Mucosa of rectum (tissue), 2 donors: ENCODE results near the gene CD82.
"Not testable (repeated sequence)": the region's sequence is repeated elsewhere in the genome, so short reads cannot be mapped to it uniquely, and the experiment has no call there.

Experiments
- H3K27ac ChIP-seq, 2 donors: one replicate each; pipeline ENCODE4 v1.7.0; 2013; ENCODE audit warnings: inconsistent platforms in 2 of 2, low read depth in 2 of 2, low read length in 2 of 2
- H3K27me3 ChIP-seq, 2 donors: one replicate each; pipeline ENCODE4 v1.7.0; 2013; ENCODE audit warnings: low read length in 2 of 2; ENCODE audit not compliant: control insufficient read depth in 2 of 2, insufficient read depth in 2 of 2
- H3K36me3 ChIP-seq, 2 donors: one replicate each; pipeline ENCODE4 v1.7.0; 2013; ENCODE audit warnings: low read length in 2 of 2; ENCODE audit not compliant: control insufficient read depth in 2 of 2, insufficient read depth in 2 of 2
- H3K4me1 ChIP-seq, 2 donors: one replicate each; pipeline ENCODE4 v1.7.0; 2013; ENCODE audit warnings: low read length in 2 of 2, mild to moderate bottlenecking in 1 of 2; ENCODE audit not compliant: control insufficient read depth in 2 of 2, insufficient read depth in 2 of 2
- H3K4me3 ChIP-seq, 2 donors: one replicate each; pipeline ENCODE4 v1.7.0; 2013; ENCODE audit warnings: low read length in 2 of 2
- H3K9ac ChIP-seq, 2 donors: one replicate each; pipeline ENCODE4 v1.7.0; 2013; ENCODE audit warnings: low read length in 2 of 2, low read depth in 1 of 2, mild to moderate bottlenecking in 1 of 2
- H3K9me3 ChIP-seq, 2 donors: one replicate each; pipeline ENCODE4 v1.7.0; 2013; ENCODE audit warnings: low read length in 2 of 2; ENCODE audit not compliant: control insufficient read depth in 2 of 2
- donor health status: healthy.
- donor health status: Normal muscosa, but diverticular disease.

Gene CD82

GRCh38 chr11:44645827-44646226 is 80.4 kb downstream of the CD82 start:
- Histone ChIP-seq H3K27ac (no peak overlapping the region), H3K9me3 (peaks cover 0 to 3% of the 10 kb centered on the region in 2 donors), H3K4me1 (no peaks in the 10 kb centered on the region), H3K9ac (no peak overlapping the region), H3K27me3 (peaks cover 4 to 7% of the 10 kb centered on the region in 2 donors), H3K36me3 (no peaks in the 10 kb centered on the region), H3K4me3 (no peak overlapping the region)

- peaks cover 12 to 16% of the 10 kb centered on the region in 2 donors for H3K27me3 ChIP-seq
- H3K9me3 ChIP-seq, H3K4me3 ChIP-seq, H3K27ac ChIP-seq, H3K4me1 ChIP-seq, H3K36me3 ChIP-seq, H3K9ac ChIP-seq: not testable (repeated sequence)
These were observed 81.9 kb downstream of the CD82 start for GRCh38 chr11:44647255-44647955.

- peaks cover 15 to 16% of the 10 kb centered on the region in 2 donors for H3K27me3 ChIP-seq
- peaks cover 0 to 3% of the 10 kb centered on the region in 2 donors for H3K9me3 ChIP-seq
- H3K36me3 ChIP-seq, result no peaks in the 10 kb centered on the region
- H3K9ac ChIP-seq, result no peak overlapping the region
- no peak overlapping the region for H3K27ac ChIP-seq
- no peak overlapping the region for H3K4me3 ChIP-seq
- H3K4me1 ChIP-seq, result no peaks in the 10 kb centered on the region
These were observed 82.6 kb downstream of the CD82 start for GRCh38 chr11:44648109-44648508.

- Histone ChIP-seq H3K27ac (no peak overlapping the region), H3K36me3 (no peaks in the 10 kb centered on the region), H3K4me1 (no peaks in the 10 kb centered on the region), H3K4me3 (no peak overlapping the region), H3K9me3 (no peaks in the 10 kb centered on the region), H3K27me3 (peaks cover 12 to 22% of the 10 kb centered on the region in 2 donors), H3K9ac (no peak overlapping the region)
These were observed 86.2 kb downstream of the CD82 start for GRCh38 chr11:44651535-44652155.

GRCh38 chr11:44652901-44653644 is 87.6 kb downstream of the CD82 start:
- Histone ChIP-seq H3K4me1 (no peaks in the 10 kb centered on the region), H3K9ac (no peak overlapping the region), H3K27me3 (peaks cover 12 to 22% of the 10 kb centered on the region in 2 donors), H3K36me3 (no peaks in the 10 kb centered on the region), H3K9me3 (no peaks in the 10 kb centered on the region), H3K4me3 (no peak overlapping the region), H3K27ac (no peak overlapping the region)

- H3K27me3 ChIP-seq, result peaks cover 16 to 18% of the 10 kb centered on the region in 2 donors
- H3K36me3 ChIP-seq, result no peaks in the 10 kb centered on the region
- no peaks in the 10 kb centered on the region for H3K4me1 ChIP-seq
- no peaks in the 10 kb centered on the region for H3K9me3 ChIP-seq
- H3K9ac ChIP-seq, result no peak overlapping the region
- H3K27ac ChIP-seq, result no peak overlapping the region
- no peak overlapping the region for H3K4me3 ChIP-seq
These were observed 88.6 kb downstream of the CD82 start for GRCh38 chr11:44654057-44654456.

- Histone ChIP-seq H3K4me1 (no peaks in the 10 kb centered on the region), H3K9me3 (no peaks in the 10 kb centered on the region), H3K27ac (no peak overlapping the region), H3K9ac (no peak overlapping the region), H3K36me3 (no peaks in the 10 kb centered on the region), H3K4me3 (no peak overlapping the region), H3K27me3 (peaks cover 18 to 21% of the 10 kb centered on the region in 2 donors)
These were observed 89.1 kb downstream of the CD82 start for GRCh38 chr11:44654596-44654995.

- no peaks in the 10 kb centered on the region for H3K9me3 ChIP-seq
- no peak overlapping the region for H3K27ac ChIP-seq
- H3K27me3 ChIP-seq, result peaks cover 8 to 14% of the 10 kb centered on the region in 2 donors
These were observed 92.5 kb downstream of the CD82 start for GRCh38 chr11:44657836-44658505.

GRCh38 chr11:44658506-44658850 is 93.0 kb downstream of the CD82 start:
- H3K27me3 ChIP-seq, result peaks cover 3 to 14% of the 10 kb centered on the region in 2 donors
- H3K27ac ChIP-seq, result no peak overlapping the region
- no peaks in the 10 kb centered on the region for H3K36me3 ChIP-seq
- H3K9me3 ChIP-seq, result no peaks in the 10 kb centered on the region
- no peaks in the 10 kb centered on the region for H3K4me1 ChIP-seq
- no peak overlapping the region for H3K9ac ChIP-seq
- H3K4me3 ChIP-seq, result no peak overlapping the region

More at GRCh38 chr11:44657836-44658505, 92.5 kb downstream of the CD82 start:
- no peak overlapping the region for H3K9ac ChIP-seq
- H3K36me3 ChIP-seq, result no peaks in the 10 kb centered on the region
- H3K4me3 ChIP-seq, result no peak overlapping the region
- no peaks in the 10 kb centered on the region for H3K4me1 ChIP-seq

- Histone ChIP-seq H3K27me3 (peaks cover 0 to 12% of the 10 kb centered on the region in 2 donors), H3K4me1 (no peaks in the 10 kb centered on the region), H3K27ac (no peak overlapping the region), H3K36me3 (no peaks in the 10 kb centered on the region), H3K9me3 (no peaks in the 10 kb centered on the region), H3K9ac (no peak overlapping the region), H3K4me3 (no peak overlapping the region)
These were observed 94.2 kb downstream of the CD82 start for GRCh38 chr11:44659641-44660040.
